ENCODE data around the gene CXorf49.
"Not testable (repeated sequence)": the region's sequence is repeated elsewhere in the genome, so short reads cannot be mapped to it uniquely, and the experiment has no call there.

CXorf49 gene

GRCh38 chrX:71718185-71718584 is at the start of gene CXorf49:
Gene CXorf49, minus strand, starts transcription at chrX:71718285. Its CDS starts 134 bp downstream, at chrX:71718151.
- DNase-seq (ENCODE audit: low read depth): not testable (repeated sequence)

GRCh38 chrX:71767134-71767533 is 49.0 kb upstream of the CXorf49 start:
- not testable (repeated sequence) for DNase-seq (ENCODE audit: low read depth)

GRCh38 chrX:71765613-71766012 is 47.5 kb upstream of the CXorf49 start:
- DNase-seq (ENCODE audit: low read depth): not testable (repeated sequence)

GRCh38 chrX:71764832-71765231 is 46.7 kb upstream of the CXorf49 start:
- DNase-seq (ENCODE audit: low read depth): not testable (repeated sequence)

- DNase-seq (ENCODE audit: low read depth): not testable (repeated sequence)
These were observed 45.0 kb upstream of the CXorf49 start, which contains the start of gene CXorf49B for GRCh38 chrX:71763049-71763448. Gene CXorf49B, plus strand, starts transcription at chrX:71763349. Its CDS starts 75 bp downstream, at chrX:71763424.

- not testable (repeated sequence) for DNase-seq (ENCODE audit: low read depth)
These were observed 42.7 kb upstream of the CXorf49 start for GRCh38 chrX:71760688-71761281.

GRCh38 chrX:71720289-71720886 is 2.3 kb upstream of the CXorf49 start:
- not testable (repeated sequence) for DNase-seq (ENCODE audit: low read depth)

- DNase-seq (ENCODE audit: low read depth): not testable (repeated sequence)
These were observed 1.1 kb upstream of the CXorf49 start for GRCh38 chrX:71719195-71719594.

GRCh38 chrX:71716323-71716722 is 1.8 kb downstream of the CXorf49 start:
- DNase-seq (ENCODE audit: low read depth): not testable (repeated sequence)

GRCh38 chrX:71715551-71715950 is 2.5 kb downstream of the CXorf49 start:
- DNase-seq (ENCODE audit: low read depth): not testable (repeated sequence)

- not testable (repeated sequence) for DNase-seq (ENCODE audit: low read depth)
These were observed 4.0 kb downstream of the CXorf49 start for GRCh38 chrX:71714064-71714463.

GRCh38 chrX:71702853-71703252 is 15.2 kb downstream of the CXorf49 start:
- not testable (repeated sequence) for DNase-seq (ENCODE audit: low read depth)

- DNase-seq (ENCODE audit: low read depth): not testable (repeated sequence)
These were observed 19.1 kb downstream of the CXorf49 start for GRCh38 chrX:71699023-71699344.

- not testable (repeated sequence) for DNase-seq (ENCODE audit: low read depth)
These were observed 19.6 kb downstream of the CXorf49 start for GRCh38 chrX:71698299-71699022.

GRCh38 chrX:71697466-71698298 is 20.4 kb downstream of the CXorf49 start:
- not testable (repeated sequence) for DNase-seq (ENCODE audit: low read depth)

- DNase-seq (ENCODE audit: low read depth): not testable (repeated sequence)
These were observed 21.2 kb downstream of the CXorf49 start for GRCh38 chrX:71696641-71697465.

GRCh38 chrX:71679575-71680207 is 38.4 kb downstream of the CXorf49 start:
- no peak for DNase-seq (ENCODE audit: low read depth)

- DNase-seq (ENCODE audit: low read depth): not testable (repeated sequence)
These were observed 40.9 kb downstream of the CXorf49 start for GRCh38 chrX:71677195-71677594.

GRCh38 chrX:71676068-71676795 is 41.9 kb downstream of the CXorf49 start:
- DNase-seq (ENCODE audit: low read depth): not testable (repeated sequence)

- DNase-seq (ENCODE audit: low read depth): not testable (repeated sequence)
These were observed 42.4 kb downstream of the CXorf49 start for GRCh38 chrX:71675636-71676035.
